ENCODE measurements around the gene RPS17.
"Not testable (repeated sequence)": the region's sequence is repeated elsewhere in the genome, so short reads cannot be mapped to it uniquely, and the experiment has no call there.

RPS17 gene

GRCh38 chr15:82497978-82498377 is 42.3 kb downstream of the RPS17 start:
- not testable (repeated sequence) for H3K4me1 ChIP-seq; H3K36me3 ChIP-seq (ENCODE audit: control insufficient read depth, insufficient read depth, low read length); H2AFZ ChIP-seq; H3K4me2 ChIP-seq (ENCODE audit: low read length); H3K27me3 ChIP-seq (ENCODE audit: control insufficient read depth, insufficient read depth, low read length); H3K4me3 ChIP-seq (ENCODE audit: low read depth, low read length); H3K79me2 ChIP-seq; H3K9me3 ChIP-seq (ENCODE audit: control insufficient read depth, low read length); H3K9ac ChIP-seq; H3K27ac ChIP-seq

GRCh38 chr15:82488250-82488649 is 52.0 kb downstream of the RPS17 start:
- not testable (repeated sequence) for H3K27me3 ChIP-seq (ENCODE audit: control insufficient read depth, insufficient read depth, low read length); H3K36me3 ChIP-seq (ENCODE audit: control insufficient read depth, insufficient read depth, low read length); H3K9me3 ChIP-seq (ENCODE audit: control insufficient read depth, low read length); H3K4me3 ChIP-seq (ENCODE audit: low read depth, low read length); H2AFZ ChIP-seq; H3K4me2 ChIP-seq (ENCODE audit: low read length); H3K4me1 ChIP-seq; H3K79me2 ChIP-seq; H3K9ac ChIP-seq; H3K27ac ChIP-seq

- H3K27ac ChIP-seq: not testable (repeated sequence)
Observed at GRCh38 chr15:82487045-82487444, 53.2 kb downstream of the RPS17 start.

More at GRCh38 chr15:82487045-82487444, 53.2 kb downstream of the RPS17 start:
- not testable (repeated sequence) for H3K4me3 ChIP-seq (ENCODE audit: low read depth, low read length); H3K79me2 ChIP-seq; H3K4me1 ChIP-seq; H3K4me2 ChIP-seq (ENCODE audit: low read length); H2AFZ ChIP-seq; H3K27me3 ChIP-seq (ENCODE audit: control insufficient read depth, insufficient read depth, low read length); H3K9ac ChIP-seq; H3K36me3 ChIP-seq (ENCODE audit: control insufficient read depth, insufficient read depth, low read length); H3K9me3 ChIP-seq (ENCODE audit: control insufficient read depth, low read length)
